Omental fat pad (tissue), 4 donors: ENCODE measurements around the gene CDH6. TPM values are rescaled to one million over a fixed set of nuclear protein-coding genes. Genes with fewer than 3 reads are reported as not detected.

ENCODE experiments used
- ATAC-seq: fragments of 150-250 bp; one replicate; pipeline ENCODE4 v1.9.1; 2016; ENCODE audit warnings: mild to moderate bottlenecking, moderate library complexity; ENCODE audit not compliant: low FRiP score
- DNase-seq: peaks from one replicate; pipeline ENCODE4 v3.0.0-alpha.2; 2019; ENCODE audit warnings: low spot score
- CTCF ChIP-seq, 3 donors: fragments of 450-650 bp; IDR thresholded peaks; one replicate each; pipeline ENCODE4 v1.5.1; 2016 to 2017; ENCODE audit warnings: antibody characterized with exemption in 3 of 3, mild to moderate bottlenecking in 3 of 3, moderate library complexity in 2 of 3
- total RNA-seq, 4 donors: library from RNA; depleted of rRNA; stranded (reverse); fragments of >200 nt; gene quantifications; one replicate each; pipeline ENCODE4 v1.1.0, GENCODE V29; 2016

Gene CDH6
- total RNA-seq, 4 donors from 2014 or later, result 7.0 to 34.7 (median 18.0) TPM

- no peak for TF ChIP-seq CTCF (IDR thresholded peaks at IDR 0.05)
- no peak for ATAC-seq
These were observed 42.9 kb downstream of the CDH6 start for GRCh38 chr5:31236339-31236738.

GRCh38 chr5:31237174-31237573 lies 43.7 kb downstream of the CDH6 start:
- TF ChIP-seq CTCF (IDR thresholded peaks at IDR 0.05), result no peak
- no peak for ATAC-seq
- no peak for DNase-seq

More at GRCh38 chr5:31236339-31236738, 42.9 kb downstream of the CDH6 start:
- no peak for DNase-seq

GRCh38 chr5:31238497-31238896 lies 45.0 kb downstream of the CDH6 start:
- DNase-seq, result no peak
- ATAC-seq, result no peak
- no peak for TF ChIP-seq CTCF (IDR thresholded peaks at IDR 0.05)

- ATAC-seq (no peak), DNase-seq (no peak)
- no peak for TF ChIP-seq CTCF (IDR thresholded peaks at IDR 0.05)
These were observed 51.4 kb downstream of the CDH6 start for GRCh38 chr5:31244921-31245320.

- DNase-seq (no peak), ATAC-seq (no peak)
- TF ChIP-seq CTCF (IDR thresholded peaks at IDR 0.05), result no peak
These were observed 53.9 kb downstream of the CDH6 start for GRCh38 chr5:31247381-31247780.

- DNase-seq (no peak), ATAC-seq (no peak)
- no peak for TF ChIP-seq CTCF (IDR thresholded peaks at IDR 0.05)
These were observed 56.7 kb downstream of the CDH6 start for GRCh38 chr5:31250201-31250600.

GRCh38 chr5:31251032-31251431 lies 57.5 kb downstream of the CDH6 start:
- DNase-seq (no peak), ATAC-seq (no peak)
- no peak for TF ChIP-seq CTCF (IDR thresholded peaks at IDR 0.05)
